ENCODE measurements around the gene ZNF423.

Gene ZNF423

DNA sequence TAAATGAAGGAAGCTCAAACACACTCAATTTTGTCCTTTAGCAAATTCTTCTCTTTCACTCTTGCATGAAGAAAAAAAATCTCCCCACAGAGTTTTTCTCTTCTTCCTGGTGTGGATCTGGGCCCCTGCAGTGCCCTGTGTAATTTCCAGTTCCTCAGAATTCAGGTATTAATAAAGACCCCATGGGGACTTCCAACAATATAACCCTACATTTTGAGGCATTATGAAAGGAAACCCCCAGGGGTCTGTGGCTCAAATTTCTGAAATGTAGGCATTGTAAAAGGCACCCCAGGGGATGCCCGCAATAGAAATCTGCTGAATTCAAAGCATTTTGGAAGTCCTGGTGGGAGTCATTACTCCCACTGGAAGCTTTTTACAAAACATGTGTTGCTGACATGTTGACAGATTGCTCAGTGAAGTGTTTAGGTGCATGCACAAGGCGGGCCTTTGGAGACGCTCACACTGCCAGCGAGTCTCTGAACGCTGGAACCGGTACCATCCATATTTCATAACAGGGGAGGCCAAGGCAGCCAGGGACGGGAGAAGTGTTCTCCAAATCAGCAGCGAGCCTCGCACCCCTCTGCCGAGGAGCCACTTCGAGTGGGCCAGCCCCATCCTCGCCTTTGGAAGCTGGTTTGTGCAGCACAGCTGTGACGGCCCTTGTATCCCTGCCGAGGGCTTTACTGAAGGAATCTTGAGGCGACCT lies 154.0 kb downstream of the ZNF423 start:
- Histone ChIP-seq H3K9me3 (ENCODE audit: control insufficient read depth, low read length) (no peaks in the 10 kb centered on the region), H3K4me1 (ENCODE audit: control insufficient read depth, insufficient read depth, low read depth, low read length) (peaks cover 49% of the 10 kb centered on the region), H3K4me3 (ENCODE audit: insufficient read depth in 1 of 2, low read depth in 1 of 2, low read length in 2 of 2) (peak overlapping the region in 1 of 2 experiments; percentile 43), H2BK5ac (ENCODE audit: low read depth, low read length, poor library complexity, severe bottlenecking) (peak overlapping the region; percentile 63), H2BK15ac (ENCODE audit: low read depth, poor library complexity, severe bottlenecking) (no peak overlapping the region), H3K36me3 (ENCODE audit: control insufficient read depth in 1 of 2, insufficient read depth in 2 of 2, low read depth in 1 of 2, low read length in 2 of 2) (peaks cover 0 to 5% of the 10 kb centered on the region in 2 experiments), H3K18ac (ENCODE audit: low read depth in 1 of 2, low read length in 2 of 2) (peak overlapping the region in 1 of 2 experiments; percentile 18), H3K4ac (ENCODE audit: low read depth in 1 of 2, low read length in 2 of 2) (no peak overlapping the region), H4K91ac (ENCODE audit: low read length) (no peak overlapping the region), H3K9ac (ENCODE audit: low read length) (peak overlapping the region; percentile 81), H3K23ac (ENCODE audit: low read length in 2 of 2) (no peak overlapping the region), H3K79me1 (replicated peaks; ENCODE audit: low read length, poor library complexity, severe bottlenecking) (peaks cover 10% of the 10 kb centered on the region), H3K4me2 (ENCODE audit: low read length, poor library complexity, severe bottlenecking) (peak overlapping the region; percentile 54), H2AK5ac (ENCODE audit: low read length, severe bottlenecking) (no peak overlapping the region), H3K27me3 (ENCODE audit: control insufficient read depth in 1 of 2, insufficient read depth in 1 of 2, low read length in 2 of 2) (no peaks in the 10 kb centered on the region), H2BK12ac (ENCODE audit: low read length in 2 of 2) (peak overlapping the region in 1 of 2 experiments; percentile 57), H2BK120ac (ENCODE audit: low read depth, low read length) (no peak overlapping the region), H2AFZ (ENCODE audit: low read depth, low read length) (no peak overlapping the region), H3K14ac (ENCODE audit: low read length in 2 of 2) (no peak overlapping the region), H3K27ac (ENCODE audit: low read length, poor library complexity, severe bottlenecking) (peak overlapping the region; percentile 92), H4K8ac (ENCODE audit: low read length) (peak overlapping the region; percentile 19)
- 10% methylated on average over 15 of the region's 15 CpGs for WGBS
- peak; percentile 9 for DNase-seq

DNA sequence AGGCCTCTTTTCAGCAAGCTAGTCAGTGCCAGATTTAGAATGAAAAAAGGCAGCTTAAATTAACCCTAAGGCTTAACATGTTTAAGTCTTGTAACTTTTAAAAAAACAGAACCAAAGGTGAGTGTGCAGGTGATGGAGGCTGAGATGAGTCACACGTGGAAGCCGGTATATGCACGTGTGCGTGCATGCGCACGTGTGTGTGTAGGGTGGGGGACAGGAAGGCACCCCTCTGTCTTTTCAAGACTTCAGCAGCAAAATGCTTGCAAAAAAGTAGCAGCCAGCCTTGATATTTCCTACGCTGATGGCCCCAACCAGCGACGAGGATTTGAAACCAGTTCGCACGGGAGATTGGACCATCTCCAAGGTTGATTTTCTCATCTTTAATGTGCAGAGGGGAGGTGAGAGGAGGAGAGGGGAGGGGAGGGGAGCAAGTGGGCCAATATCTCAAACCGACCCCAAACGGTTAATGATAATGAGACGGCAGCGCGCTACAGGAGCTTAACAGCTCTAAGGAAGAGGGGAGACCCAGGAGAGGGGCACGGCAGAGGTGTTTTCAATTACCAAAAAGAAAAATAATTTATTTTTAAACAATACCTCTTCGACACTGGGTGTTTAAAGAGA lies 154.7 kb downstream of the ZNF423 start:
- Histone ChIP-seq H3K27me3 (ENCODE audit: control insufficient read depth in 1 of 2, insufficient read depth in 1 of 2, low read length in 2 of 2) (no peaks in the 10 kb centered on the region), H3K14ac (ENCODE audit: low read length in 2 of 2) (no peak overlapping the region), H2BK15ac (ENCODE audit: low read depth, poor library complexity, severe bottlenecking) (no peak overlapping the region), H4K8ac (ENCODE audit: low read length) (peak overlapping the region; percentile 31), H4K91ac (ENCODE audit: low read length) (no peak overlapping the region), H3K79me1 (replicated peaks; ENCODE audit: low read length, poor library complexity, severe bottlenecking) (peaks cover 10% of the 10 kb centered on the region), H3K9ac (ENCODE audit: low read length) (peak overlapping the region; percentile 81), H3K23ac (ENCODE audit: low read length in 2 of 2) (no peak overlapping the region), H3K9me3 (ENCODE audit: control insufficient read depth, low read length) (no peaks in the 10 kb centered on the region), H2BK5ac (ENCODE audit: low read depth, low read length, poor library complexity, severe bottlenecking) (no peak overlapping the region), H2AK5ac (ENCODE audit: low read length, severe bottlenecking) (peak overlapping the region; percentile 77), H2BK120ac (ENCODE audit: low read depth, low read length) (no peak overlapping the region), H3K18ac (ENCODE audit: low read depth in 1 of 2, low read length in 2 of 2) (no peak overlapping the region), H3K4ac (ENCODE audit: low read depth in 1 of 2, low read length in 2 of 2) (no peak overlapping the region), H2AFZ (ENCODE audit: low read depth, low read length) (no peak overlapping the region), H3K4me1 (ENCODE audit: control insufficient read depth, insufficient read depth, low read depth, low read length) (peaks cover 55% of the 10 kb centered on the region), H2BK12ac (ENCODE audit: low read length in 2 of 2) (no peak overlapping the region), H3K36me3 (ENCODE audit: control insufficient read depth in 1 of 2, insufficient read depth in 2 of 2, low read depth in 1 of 2, low read length in 2 of 2) (peaks cover 0 to 5% of the 10 kb centered on the region in 2 experiments), H3K27ac (ENCODE audit: low read length, poor library complexity, severe bottlenecking) (peak overlapping the region; percentile 92), H3K4me3 (ENCODE audit: insufficient read depth in 1 of 2, low read depth in 1 of 2, low read length in 2 of 2) (peak overlapping the region in 1 of 2 experiments; percentile 43), H3K4me2 (ENCODE audit: low read length, poor library complexity, severe bottlenecking) (peak overlapping the region; percentile 75)
- DNase-seq = no peak
- 35% methylated on average over 15 of the region's 18 CpGs for WGBS

DNA sequence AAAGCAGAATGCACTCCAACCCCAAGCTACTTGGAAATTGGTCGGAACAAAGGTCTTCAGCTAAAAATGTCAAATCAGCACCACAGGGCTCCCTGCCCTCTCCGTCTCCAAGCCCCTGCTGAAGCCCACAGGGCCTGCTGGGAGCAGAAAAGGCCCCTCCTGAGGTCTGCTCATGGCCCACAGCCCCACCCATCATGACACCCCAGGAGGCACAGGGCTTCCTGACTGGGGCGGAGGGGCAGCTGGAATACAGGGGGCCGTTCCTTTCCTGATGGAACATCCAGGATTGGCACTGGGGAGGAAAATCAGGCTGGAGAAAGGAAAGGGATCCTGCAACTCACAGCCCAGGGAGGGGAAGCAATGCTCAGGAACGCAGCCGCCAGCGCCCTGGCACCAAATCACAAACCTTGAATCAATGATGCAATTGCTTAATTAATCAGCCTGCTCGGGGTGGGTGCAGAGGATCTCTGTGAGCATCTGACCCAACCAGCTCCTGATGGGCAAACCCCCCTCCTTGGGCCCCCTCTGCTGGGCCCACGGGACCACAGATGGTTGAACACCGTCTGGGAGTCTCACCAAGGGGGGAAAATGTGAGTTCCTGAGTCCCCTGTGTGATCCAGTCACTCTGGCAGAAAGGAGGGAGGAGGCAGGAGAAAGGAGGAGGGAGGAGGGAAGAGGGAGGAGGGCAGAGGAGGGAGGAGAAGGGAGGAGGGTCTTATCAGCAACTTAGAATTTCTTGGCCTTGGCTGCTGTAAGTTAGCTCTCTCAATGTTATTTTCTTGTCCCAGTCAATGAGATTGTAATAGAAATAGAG lies 155.5 kb downstream of the ZNF423 start:
- peak overlapping the region in 1 of 2 experiments; percentile 5 for H3K18ac ChIP-seq (ENCODE audit: low read depth in 1 of 2, low read length in 2 of 2)
- H3K4me1 ChIP-seq (ENCODE audit: control insufficient read depth, insufficient read depth, low read depth, low read length) = peaks cover 59% of the 10 kb centered on the region
- peak overlapping the region; percentile 81 for H3K9ac ChIP-seq (ENCODE audit: low read length)
- no peak overlapping the region for H2AFZ ChIP-seq (ENCODE audit: low read depth, low read length)
- H2BK15ac ChIP-seq (ENCODE audit: low read depth, poor library complexity, severe bottlenecking) = no peak overlapping the region
- no peak overlapping the region for H4K91ac ChIP-seq (ENCODE audit: low read length)
- H3K9me3 ChIP-seq (ENCODE audit: control insufficient read depth, low read length) = no peaks in the 10 kb centered on the region
- peak overlapping the region in 1 of 2 experiments; percentile 63 for H2BK12ac ChIP-seq (ENCODE audit: low read length in 2 of 2)
- H3K79me1 ChIP-seq (replicated peaks; ENCODE audit: low read length, poor library complexity, severe bottlenecking) = peaks cover 10% of the 10 kb centered on the region
- H3K4ac ChIP-seq (ENCODE audit: low read depth in 1 of 2, low read length in 2 of 2) = no peak overlapping the region
- peak overlapping the region; percentile 48 for H2BK5ac ChIP-seq (ENCODE audit: low read depth, low read length, poor library complexity, severe bottlenecking)
- no peak overlapping the region for H3K23ac ChIP-seq (ENCODE audit: low read length in 2 of 2)
- H3K4me3 ChIP-seq (ENCODE audit: insufficient read depth in 1 of 2, low read depth in 1 of 2, low read length in 2 of 2) = peak overlapping the region in 1 of 2 experiments; percentile 43
- no peak overlapping the region for H4K8ac ChIP-seq (ENCODE audit: low read length)
- peak overlapping the region; percentile 20 for H3K4me2 ChIP-seq (ENCODE audit: low read length, poor library complexity, severe bottlenecking)
- no peak for DNase-seq
- no peaks in the 10 kb centered on the region for H3K27me3 ChIP-seq (ENCODE audit: control insufficient read depth in 1 of 2, insufficient read depth in 1 of 2, low read length in 2 of 2)
- H3K14ac ChIP-seq (ENCODE audit: low read length in 2 of 2) = no peak overlapping the region
- H2AK5ac ChIP-seq (ENCODE audit: low read length, severe bottlenecking) = peak overlapping the region; percentile 88
- no peak overlapping the region for H2BK120ac ChIP-seq (ENCODE audit: low read depth, low read length)
- H3K27ac ChIP-seq (ENCODE audit: low read length, poor library complexity, severe bottlenecking) = peak overlapping the region; percentile 92
- peaks cover 0 to 5% of the 10 kb centered on the region in 2 experiments for H3K36me3 ChIP-seq (ENCODE audit: control insufficient read depth in 1 of 2, insufficient read depth in 2 of 2, low read depth in 1 of 2, low read length in 2 of 2)
- 42% methylated on average over 10 of the region's 10 CpGs for WGBS

DNA sequence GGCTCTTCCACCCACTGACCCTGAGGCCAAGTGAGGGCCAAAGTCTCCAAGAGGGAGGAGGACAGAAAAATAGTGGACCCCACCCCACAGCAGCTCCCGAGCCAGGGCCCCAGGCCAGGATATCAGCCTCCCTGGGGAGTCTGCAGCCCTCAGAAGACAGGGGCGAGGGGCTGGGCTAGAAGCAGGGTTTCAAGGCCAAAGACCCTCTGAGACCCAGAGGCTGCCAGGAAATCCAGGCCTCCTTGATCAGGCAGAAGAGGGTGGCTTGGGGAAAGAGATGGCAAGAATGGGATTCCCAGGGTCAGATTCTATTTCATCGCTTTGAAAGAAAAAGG lies 156.1 kb downstream of the ZNF423 start:
- no peak overlapping the region for H3K4me3 ChIP-seq (ENCODE audit: insufficient read depth in 1 of 2, low read depth in 1 of 2, low read length in 2 of 2)
- peak overlapping the region in 1 of 2 experiments; percentile 38 for H3K18ac ChIP-seq (ENCODE audit: low read depth in 1 of 2, low read length in 2 of 2)
- H2AFZ ChIP-seq (ENCODE audit: low read depth, low read length) = no peak overlapping the region
- 70% methylated on average over 3 of the region's 3 CpGs for WGBS
- no peak overlapping the region for H3K23ac ChIP-seq (ENCODE audit: low read length in 2 of 2)
- H3K4me2 ChIP-seq (ENCODE audit: low read length, poor library complexity, severe bottlenecking) = no peak overlapping the region
- H3K9ac ChIP-seq (ENCODE audit: low read length) = peak overlapping the region; percentile 81
- H4K8ac ChIP-seq (ENCODE audit: low read length) = peak overlapping the region; percentile 16
- H3K4ac ChIP-seq (ENCODE audit: low read depth in 1 of 2, low read length in 2 of 2) = no peak overlapping the region
- peak overlapping the region; percentile 32 for H2AK5ac ChIP-seq (ENCODE audit: low read length, severe bottlenecking)
- H2BK120ac ChIP-seq (ENCODE audit: low read depth, low read length) = no peak overlapping the region
- DNase-seq = no peak
- H2BK12ac ChIP-seq (ENCODE audit: low read length in 2 of 2) = no peak overlapping the region
- H2BK15ac ChIP-seq (ENCODE audit: low read depth, poor library complexity, severe bottlenecking) = peak overlapping the region; percentile 38
- H2BK5ac ChIP-seq (ENCODE audit: low read depth, low read length, poor library complexity, severe bottlenecking) = no peak overlapping the region
- H3K79me1 ChIP-seq (replicated peaks; ENCODE audit: low read length, poor library complexity, severe bottlenecking) = peaks cover 9% of the 10 kb centered on the region
- H4K91ac ChIP-seq (ENCODE audit: low read length) = no peak overlapping the region
- H3K36me3 ChIP-seq (ENCODE audit: control insufficient read depth in 1 of 2, insufficient read depth in 2 of 2, low read depth in 1 of 2, low read length in 2 of 2) = peaks cover 0 to 5% of the 10 kb centered on the region in 2 experiments
- no peaks in the 10 kb centered on the region for H3K27me3 ChIP-seq (ENCODE audit: control insufficient read depth in 1 of 2, insufficient read depth in 1 of 2, low read length in 2 of 2)
- H3K9me3 ChIP-seq (ENCODE audit: control insufficient read depth, low read length) = no peaks in the 10 kb centered on the region
- H3K14ac ChIP-seq (ENCODE audit: low read length in 2 of 2) = no peak overlapping the region
- H3K4me1 ChIP-seq (ENCODE audit: control insufficient read depth, insufficient read depth, low read depth, low read length) = peaks cover 61% of the 10 kb centered on the region
- peak overlapping the region; percentile 13 for H3K27ac ChIP-seq (ENCODE audit: low read length, poor library complexity, severe bottlenecking)

Data from mesenchymal stem cell (in vitro differentiated cells and primary cell).